IMR-90 (cell line): ENCODE measurements around the gene PARD3. TPM values are rescaled to one million over a fixed set of nuclear protein-coding genes. Genes with fewer than 3 reads are reported as not detected.

Source experiments
- ATAC-seq: fragments of 200-7000 bp; cut with Tn5 transposase; 2 replicates; pipeline ENCODE4 v1.9.1; 2020; ENCODE audit warnings: low read depth, mild to moderate bottlenecking, moderate library complexity
- BruUV-seq: library from RNA; stranded (reverse); fragments of 400-500 nt; replicated peaks from 2 replicates; lab custom pipeline; 2021; lab: Mats Ljungman, UMichigan
- CTCF ChIA-PET: fragments of 300-600 bp; formaldehyde crosslinking; extraction: SDS; loops from one replicate; lab custom pipeline; 2021; ENCODE audit warnings: antibody characterized with exemption; lab: Yijun Ruan, JAX
- POLR2A ChIA-PET: fragments of 300-600 bp; sonication (Branson Sonifier 250); formaldehyde crosslinking; loops from one replicate; lab custom pipeline; 2022; ENCODE audit warnings: antibody characterized with exemption; ENCODE audit not compliant: unreplicated experiment; lab: Charles Lee
- DNase-seq: peaks from one replicate; pipeline ENCODE4 v3.0.0; 2013
- H2AFZ ChIP-seq: replicated peaks from 2 replicates; pipeline ENCODE3; 2013; ENCODE audit warnings: low read length, mild to moderate bottlenecking; ENCODE audit not compliant: poor library complexity
- H2AK5ac ChIP-seq: 2 replicates; pipeline ENCODE4 v1.6.1; 2013; ENCODE audit warnings: low read depth, low read length, inconsistent platforms
- H2AK9ac ChIP-seq: replicated peaks from 2 replicates; pipeline ENCODE3; 2013; ENCODE audit warnings: mild to moderate bottlenecking, low read depth, low read length, moderate library complexity; ENCODE audit not compliant: poor library complexity
- H2BK120ac ChIP-seq: 2 replicates; pipeline ENCODE4 v1.6.1; 2013; ENCODE audit warnings: low read depth, low read length, inconsistent platforms
- H2BK15ac ChIP-seq: 3 replicates; pipeline ENCODE4 v1.6.1; 2013; ENCODE audit warnings: low read depth, low read length, inconsistent platforms
- H2BK20ac ChIP-seq: 2 replicates; pipeline ENCODE4 v1.6.1; 2013; ENCODE audit warnings: low read depth, mild to moderate bottlenecking, inconsistent platforms, low read length, moderate library complexity
- H2BK5ac ChIP-seq: 2 replicates; pipeline ENCODE4 v1.6.1; 2013; ENCODE audit warnings: mild to moderate bottlenecking, low read depth, low read length, inconsistent platforms; ENCODE audit not compliant: poor library complexity, severe bottlenecking
- H3K14ac ChIP-seq: replicated peaks from 2 replicates; pipeline ENCODE4 v1.6.1; 2013; ENCODE audit warnings: low read depth, low read length, inconsistent platforms
- H3K18ac ChIP-seq: 2 replicates; pipeline ENCODE4 v1.6.1; 2013; ENCODE audit warnings: low read depth, low read length, control low read depth
- H3K23ac ChIP-seq: 2 replicates; pipeline ENCODE4 v1.6.1; 2013; ENCODE audit warnings: low read depth, low read length, inconsistent platforms
- H3K27ac ChIP-seq: 2 replicates; pipeline ENCODE4 v1.5.1; 2013; ENCODE audit warnings: mild to moderate bottlenecking, control low read depth, low read length; ENCODE audit not compliant: insufficient read depth
- H3K27me3 ChIP-seq: 2 replicates; pipeline ENCODE4 v1.6.1; 2013; ENCODE audit warnings: low read length; ENCODE audit not compliant: control insufficient read depth, insufficient read depth
- H3K36me3 ChIP-seq: 2 replicates; pipeline ENCODE4 v1.6.1; 2013; ENCODE audit warnings: low read length, mixed read lengths; ENCODE audit not compliant: control insufficient read depth, insufficient read depth
- H3K4ac ChIP-seq: 2 replicates; pipeline ENCODE4 v1.6.1; 2013; ENCODE audit warnings: low read depth, low read length, inconsistent platforms
- H3K4me1 ChIP-seq: 2 replicates; pipeline ENCODE4 v1.6.1; 2013; ENCODE audit warnings: low read length, mixed read lengths; ENCODE audit not compliant: control insufficient read depth, insufficient read depth
- H3K4me2 ChIP-seq: 2 replicates; pipeline ENCODE4 v1.6.1; 2013; ENCODE audit warnings: low read depth, mild to moderate bottlenecking, control low read depth, low read length, moderate library complexity
- H3K4me3 ChIP-seq: 2 replicates; pipeline ENCODE4 v1.5.1; 2013; ENCODE audit warnings: low read depth, mild to moderate bottlenecking, control low read depth, low read length, moderate library complexity; ENCODE audit not compliant: insufficient read depth
- H3K56ac ChIP-seq: 2 replicates; pipeline ENCODE4 v1.6.1; 2013; ENCODE audit warnings: low read length, inconsistent platforms; ENCODE audit not compliant: insufficient read depth; ENCODE audit errors: extremely low read depth
- H3K79me1 ChIP-seq, 2 experiments: 2 replicates each; pipeline ENCODE4 v1.6.1; 2013; ENCODE audit warnings: low read length in 2 of 2, inconsistent platforms in 1 of 2, low read depth in 1 of 2
- H3K9ac ChIP-seq: 2 replicates; pipeline ENCODE4 v1.6.1; 2013; ENCODE audit warnings: low read depth, low read length, control low read depth
- H3K9me1 ChIP-seq: 2 replicates; pipeline ENCODE4 v1.6.1; 2013; ENCODE audit warnings: low read length, inconsistent platforms; ENCODE audit not compliant: insufficient read depth
- H3K9me3 ChIP-seq: 2 replicates; pipeline ENCODE4 v1.6.1; 2013; ENCODE audit warnings: low read length; ENCODE audit not compliant: control insufficient read depth, insufficient read depth
- H4K20me1 ChIP-seq: 2 replicates; pipeline ENCODE4 v1.6.1; 2013; ENCODE audit warnings: low read length, inconsistent platforms; ENCODE audit not compliant: insufficient read depth
- H4K5ac ChIP-seq: 2 replicates; pipeline ENCODE4 v1.6.1; 2013; ENCODE audit warnings: mild to moderate bottlenecking, low read depth, low read length, control low read depth
- H4K8ac ChIP-seq, 2 experiments: 2 replicates each; pipeline ENCODE4 v1.6.1; 2013; ENCODE audit warnings: low read depth in 2 of 2, low read length in 2 of 2, control low read depth in 1 of 2, inconsistent platforms in 1 of 2
- H4K91ac ChIP-seq: 2 replicates; pipeline ENCODE4 v1.6.1; 2013; ENCODE audit warnings: low read depth, low read length, inconsistent platforms; ENCODE audit not compliant: insufficient read depth
- CEBPB ChIP-seq: IDR thresholded peaks from 2 replicates; pipeline ENCODE4 v1.6.1; 2012; ENCODE audit warnings: low read depth, low read length, improper control_type of control experiment
- CTCF ChIP-seq: conservative IDR thresholded peaks from 2 replicates; pipeline ENCODE4 v1.5.1; 2012; ENCODE audit warnings: mild to moderate bottlenecking, low read depth, low read length, improper control_type of control experiment
- ELK1 ChIP-seq: fragments of 150-350 bp; IDR thresholded peaks from 2 replicates; pipeline ENCODE4 v1.6.1; 2016; ENCODE audit warnings: low read depth, mild to moderate bottlenecking, low read length, moderate library complexity, borderline replicate concordance
- MAZ ChIP-seq: IDR thresholded peaks from 2 replicates; pipeline ENCODE4 v1.6.1; 2012; ENCODE audit warnings: low read depth, mild to moderate bottlenecking, low read length, improper control_type of control experiment, moderate library complexity, borderline replicate concordance
- MXI1 ChIP-seq: IDR thresholded peaks from 2 replicates; pipeline ENCODE4 v1.6.1; 2012; ENCODE audit warnings: low read depth, mild to moderate bottlenecking, low read length, moderate library complexity, borderline replicate concordance
- RAD21 ChIP-seq: IDR thresholded peaks from 2 replicates; pipeline ENCODE4 v1.6.1; 2012; ENCODE audit warnings: low read length, improper control_type of control experiment
- RCOR1 ChIP-seq: IDR thresholded peaks from 2 replicates; pipeline ENCODE4 v1.6.1; 2012; ENCODE audit warnings: mild to moderate bottlenecking, low read length, improper control_type of control experiment; ENCODE audit not compliant: insufficient replicate concordance
- RFX5 ChIP-seq: IDR thresholded peaks from 2 replicates; pipeline ENCODE4 v1.8.0; 2012; ENCODE audit warnings: low read depth, mild to moderate bottlenecking, low read length, moderate library complexity
- SMC3 ChIP-seq: fragments of 150-350 bp; IDR thresholded peaks from 2 replicates; pipeline ENCODE4 v1.6.1; 2016; ENCODE audit warnings: low read depth, mild to moderate bottlenecking, antibody characterized with exemption, low read length, moderate library complexity
- WGBS, 2 experiments: methylation state at CpG; one replicate each; pipeline versions ENCODE4 v1.1.5 to v1.1.7; 2013; ENCODE audit warnings: missing lambda C conversion rate in 2 of 2; ENCODE audit not compliant: insufficient read length in 1 of 2; ENCODE audit errors: extremely low coverage in 2 of 2; 5-methylcytosine and 5-hydroxymethylcytosine counted together
- dilution Hi-C: fragments of 300-500 bp; cut with HindIII; formaldehyde crosslinking; loops from one replicate; pipeline ENCODE4 v1.14.3; 2018; ENCODE audit warnings: low sequenced_read_pairs; ENCODE audit not compliant: unreplicated experiment
- in situ Hi-C: fragments of 300-500 bp; cut with MboI; formaldehyde crosslinking; loops from 3 replicates; pipeline ENCODE4 v1.14.3; 2019; ENCODE audit warnings: low sequenced_read_pairs, inconsistent platforms, mixed read lengths
- intact Hi-C: fragments of 100-400 bp; cut with micrococcal nuclease; formaldehyde crosslinking; loops from 2 replicates; pipeline ENCODE4 v1.10.0; 2022
- polyA plus RNA-seq, 3 experiments: library from polyadenylated mRNA; depleted of rRNA; stranded (reverse); fragments of >200 nt; gene quantifications; 2 replicates each; pipeline ENCODE4 v1.2.3, GENCODE V29; 2012; ENCODE audit warnings: low replicate concordance in 1 of 3
- total RNA-seq: library from RNA; depleted of rRNA; stranded (reverse); fragments of >200 nt; gene quantifications from 2 replicates; pipeline ENCODE4 v1.2.3, GENCODE V29; 2012

The PARD3 gene
- total and polyA plus RNA-seq, 2 of the 4 experiments (the other 2 are of a cell fraction) = 14.6 to 37.5 TPM

GRCh38 chr10:34826857-34827766, 12.0 kb upstream of the PARD3 start:
- TF ChIP-seq RAD21 (no peak), RFX5 (no peak), CEBPB (no peak), MAZ (no peak), RCOR1 (no peak), MXI1 (no peak), SMC3 (no peak), ELK1 (no peak), CTCF (no peak)
- no peak overlapping the region for H3K23ac ChIP-seq
- H3K9ac ChIP-seq = no peak overlapping the region
- intact Hi-C loops = no loop called here
- H2BK20ac ChIP-seq = no peak overlapping the region
- H3K18ac ChIP-seq = no peak overlapping the region
- no peak overlapping the region for H2AK5ac ChIP-seq
- no peak overlapping the region for H4K5ac ChIP-seq
- no peak overlapping the region for H2BK5ac ChIP-seq
- no peaks in the 10 kb centered on the region for H3K36me3 ChIP-seq
- no peaks in the 10 kb centered on the region for H3K79me1 ChIP-seq
- no peak overlapping the region for H3K56ac ChIP-seq
- H2BK15ac ChIP-seq = no peak overlapping the region
- in situ Hi-C loops = no loop called here
- POLR2A ChIA-PET = no interaction called here
- H3K4me3 ChIP-seq = no peak overlapping the region
- no peak overlapping the region for H4K8ac ChIP-seq
- H3K14ac ChIP-seq = no peak overlapping the region
- CTCF ChIA-PET = no interaction called here
- no peaks in the 10 kb centered on the region for H3K9me3 ChIP-seq
- DNase-seq (no peak), ATAC-seq (no peak)
- H3K27me3 ChIP-seq = peaks cover 15% of the 10 kb centered on the region
- H4K20me1 ChIP-seq = no peaks in the 10 kb centered on the region
- H4K91ac ChIP-seq = no peak overlapping the region
- dilution Hi-C loops = no loop called here
- H3K27ac ChIP-seq = no peak overlapping the region
- WGBS, 2 experiments = 79% methylated on average over 2 of the region's 11 CpGs; no CpG with 5 or more reads in 1 of the 2 experiments
- no peaks in the 10 kb centered on the region for H3K4me1 ChIP-seq
- no peak overlapping the region for H3K4ac ChIP-seq
- no peak overlapping the region for H2BK120ac ChIP-seq
- no peak overlapping the region for H2AK9ac ChIP-seq
- H2AFZ ChIP-seq = no peak overlapping the region
- H3K9me1 ChIP-seq = no peaks in the 10 kb centered on the region
- no TSS peak for BruUV-seq
- H3K4me2 ChIP-seq = no peak overlapping the region
